ENCODE data around the gene CDC40. TPM values are rescaled to one million over a fixed set of nuclear protein-coding genes. Genes with fewer than 3 reads are reported as not detected.
"Not testable (repeated sequence)": the region's sequence is repeated elsewhere in the genome, so short reads cannot be mapped to it uniquely, and the experiment has no call there.

The CDC40 gene
- total RNA-seq, 4 donors from 2014 or later = 12.7 to 29.7 (median 20.5) TPM

- Histone ChIP-seq H3K36me3 (peaks cover 0 to 49% (median 0%) of the 10 kb centered on the region in 3 donors), H3K4me1 (no peaks in the 10 kb centered on the region), H3K9me3 (no peaks in the 10 kb centered on the region), H3K4me3 (no peak overlapping the region), H3K27me3 (no peaks in the 10 kb centered on the region), H3K27ac (no peak overlapping the region)
- TF ChIP-seq POLR2A (IDR thresholded peaks at IDR 0.05) (no peak), CTCF (IDR thresholded peaks at IDR 0.05) (no peak)
- no peak for DNase-seq
Measured at GRCh38 chr6:110226261-110226660, 46.0 kb downstream of the CDC40 start.

GRCh38 chr6:110232450-110232849 is 52.2 kb downstream of the CDC40 start:
- Histone ChIP-seq H3K4me3 (no peak overlapping the region), H3K4me1 (peaks cover 0 to 5% (median 0%) of the 10 kb centered on the region in 4 donors), H3K9me3 (no peaks in the 10 kb centered on the region), H3K36me3 (peaks cover 0 to 22% (median 0%) of the 10 kb centered on the region in 3 donors), H3K27me3 (no peaks in the 10 kb centered on the region), H3K27ac (no peak overlapping the region)
- no peak for TF ChIP-seq CTCF (IDR thresholded peaks at IDR 0.05)
- TF ChIP-seq POLR2A (IDR thresholded peaks at IDR 0.05) = no peak
- DNase-seq = no peak

GRCh38 chr6:110233770-110234374 is 53.6 kb downstream of the CDC40 start:
- no peak for TF ChIP-seq CTCF (IDR thresholded peaks at IDR 0.05)
- no peak for TF ChIP-seq POLR2A (IDR thresholded peaks at IDR 0.05)
- Histone ChIP-seq H3K9me3 (no peaks in the 10 kb centered on the region), H3K27ac (no peak overlapping the region), H3K36me3 (peaks cover 0 to 11% (median 0%) of the 10 kb centered on the region in 3 donors), H3K4me3 (no peak overlapping the region), H3K4me1 (peaks cover 0 to 5% (median 0%) of the 10 kb centered on the region in 4 donors), H3K27me3 (no peaks in the 10 kb centered on the region)
- DNase-seq = no peak

- not testable (repeated sequence) for H3K4me3 ChIP-seq, H3K36me3 ChIP-seq, H3K27ac ChIP-seq, H3K27me3 ChIP-seq, H3K9me3 ChIP-seq, DNase-seq, H3K4me1 ChIP-seq
Measured at GRCh38 chr6:110236007-110236406, 55.8 kb downstream of the CDC40 start.

GRCh38 chr6:110239526-110240274 is 59.5 kb downstream of the CDC40 start:
- Histone ChIP-seq H3K27me3 (no peaks in the 10 kb centered on the region), H3K4me1 (no peaks in the 10 kb centered on the region), H3K9me3 (no peaks in the 10 kb centered on the region), H3K36me3 (no peaks in the 10 kb centered on the region), H3K4me3 (no peak overlapping the region), H3K27ac (no peak overlapping the region)
- DNase-seq = no peak
- no peak for TF ChIP-seq POLR2A (IDR thresholded peaks at IDR 0.05)
- no peak for TF ChIP-seq CTCF (IDR thresholded peaks at IDR 0.05)

- H3K36me3 ChIP-seq, H3K9me3 ChIP-seq, DNase-seq, H3K4me1 ChIP-seq, H3K27me3 ChIP-seq, H3K27ac ChIP-seq, H3K4me3 ChIP-seq: not testable (repeated sequence)
Measured at GRCh38 chr6:110244621-110245020, 64.4 kb downstream of the CDC40 start.

Data from Peyer's patch (tissue), 4 donors.